Measurements from ENCODE around the gene ARFGEF2. TPM values are rescaled to one million over a fixed set of nuclear protein-coding genes. Genes with fewer than 3 reads are reported as not detected.
"Not testable (repeated sequence)": the region's sequence is repeated elsewhere in the genome, so short reads cannot be mapped to it uniquely, and the experiment has no call there.

ARFGEF2 gene
- total RNA-seq, 4 donors from 2014 or later = 27.6 to 33.5 (median 30.1) TPM

- no peaks in the 10 kb centered on the region for H3K9me3 ChIP-seq
- no peaks in the 10 kb centered on the region for H3K4me1 ChIP-seq
- 67 to 87% methylated on average over 4 of the region's 4 CpGs for WGBS, 2 donors
- H3K4me3 ChIP-seq = no peak overlapping the region
- peaks cover 0 to 95% (median 19%) of the 10 kb centered on the region in 3 donors for H3K36me3 ChIP-seq
- no peaks in the 10 kb centered on the region for H3K27me3 ChIP-seq
- DNase-seq (ENCODE audit: low spot score in 2 of 2) = no peak
- H3K27ac ChIP-seq = no peak overlapping the region
- TF ChIP-seq, protein P1, sequence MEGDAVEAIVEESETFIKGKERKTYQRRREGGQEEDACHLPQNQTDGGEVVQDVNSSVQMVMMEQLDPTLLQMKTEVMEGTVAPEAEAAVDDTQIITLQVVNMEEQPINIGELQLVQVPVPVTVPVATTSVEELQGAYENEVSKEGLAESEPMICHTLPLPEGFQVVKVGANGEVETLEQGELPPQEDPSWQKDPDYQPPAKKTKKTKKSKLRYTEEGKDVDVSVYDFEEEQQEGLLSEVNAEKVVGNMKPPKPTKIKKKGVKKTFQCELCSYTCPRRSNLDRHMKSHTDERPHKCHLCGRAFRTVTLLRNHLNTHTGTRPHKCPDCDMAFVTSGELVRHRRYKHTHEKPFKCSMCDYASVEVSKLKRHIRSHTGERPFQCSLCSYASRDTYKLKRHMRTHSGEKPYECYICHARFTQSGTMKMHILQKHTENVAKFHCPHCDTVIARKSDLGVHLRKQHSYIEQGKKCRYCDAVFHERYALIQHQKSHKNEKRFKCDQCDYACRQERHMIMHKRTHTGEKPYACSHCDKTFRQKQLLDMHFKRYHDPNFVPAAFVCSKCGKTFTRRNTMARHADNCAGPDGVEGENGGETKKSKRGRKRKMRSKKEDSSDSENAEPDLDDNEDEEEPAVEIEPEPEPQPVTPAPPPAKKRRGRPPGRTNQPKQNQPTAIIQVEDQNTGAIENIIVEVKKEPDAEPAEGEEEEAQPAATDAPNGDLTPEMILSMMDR (IDR thresholded peaks at IDR 0.05) = no peak
- no peak for TF ChIP-seq POLR2A (IDR thresholded peaks at IDR 0.05)
- no peak for TF ChIP-seq EP300 (IDR thresholded peaks at IDR 0.05)
Measured at GRCh38 chr20:48971956-48972355, 50.4 kb downstream of the ARFGEF2 start.

GRCh38 chr20:48972816-48973215, 51.3 kb downstream of the ARFGEF2 start:
- H3K4me3 ChIP-seq = no peak overlapping the region
- H3K9me3 ChIP-seq = no peaks in the 10 kb centered on the region
- WGBS, 2 donors = 80 to 82% methylated on average over 3 of the region's 3 CpGs
- no peak for DNase-seq (ENCODE audit: low spot score in 2 of 2)
- no peaks in the 10 kb centered on the region for H3K27me3 ChIP-seq
- no peaks in the 10 kb centered on the region for H3K4me1 ChIP-seq
- peaks cover 0 to 93% (median 19%) of the 10 kb centered on the region in 3 donors for H3K36me3 ChIP-seq
- TF ChIP-seq EP300 (IDR thresholded peaks at IDR 0.05) (no peak), POLR2A (IDR thresholded peaks at IDR 0.05) (no peak)
- TF ChIP-seq, protein P1 (IDR thresholded peaks at IDR 0.05) = no peak
- H3K27ac ChIP-seq = no peak overlapping the region

- whole genome bisulfite sequencing, 2 donors = 42 to 45% methylated on average over 9 of the region's 9 CpGs
- TF ChIP-seq, protein P1 (IDR thresholded peaks at IDR 0.05) = no peak
- TF ChIP-seq EP300 (IDR thresholded peaks at IDR 0.05) = no peak
- no peak for TF ChIP-seq POLR2A (IDR thresholded peaks at IDR 0.05)
- Histone ChIP-seq H3K9me3 (no peaks in the 10 kb centered on the region), H3K27me3 (no peaks in the 10 kb centered on the region), H3K27ac (peak overlapping the region in 1 of 4 donors; percentile 29), H3K36me3 (peaks cover 0 to 74% (median 5%) of the 10 kb centered on the region in 3 donors), H3K4me1 (no peaks in the 10 kb centered on the region), H3K4me3 (no peak overlapping the region)
- DNase-seq (ENCODE audit: low spot score in 2 of 2) = no peak
Measured at GRCh38 chr20:48975955-48976354, 54.4 kb downstream of the ARFGEF2 start.

- H3K27me3 ChIP-seq; H3K4me3 ChIP-seq; H3K27ac ChIP-seq; DNase-seq (ENCODE audit: low spot score in 2 of 2); H3K9me3 ChIP-seq; H3K4me1 ChIP-seq: not testable (repeated sequence)
- peaks cover 0 to 79% (median 18%) of the 10 kb centered on the region in 3 donors for H3K36me3 ChIP-seq
- WGBS, 2 donors = 83 to 93% methylated on average over 2 of the region's 2 CpGs
Measured at GRCh38 chr20:48979980-48980379, 58.5 kb downstream of the ARFGEF2 start.

- no peaks in the 10 kb centered on the region for H3K27me3 ChIP-seq
- no peaks in the 10 kb centered on the region for H3K4me1 ChIP-seq
- no peak overlapping the region for H3K27ac ChIP-seq
- H3K4me3 ChIP-seq = no peak overlapping the region
- peaks cover 0 to 8% (median 0%) of the 10 kb centered on the region in 4 donors for H3K9me3 ChIP-seq
- peaks cover 2 to 89% (median 30%) of the 10 kb centered on the region in 3 donors for H3K36me3 ChIP-seq
- DNase-seq (ENCODE audit: low spot score in 2 of 2) = no peak
- TF ChIP-seq POLR2A (IDR thresholded peaks at IDR 0.05) = no peak
- TF ChIP-seq, protein P1 (IDR thresholded peaks at IDR 0.05) = no peak
- no peak for TF ChIP-seq EP300 (IDR thresholded peaks at IDR 0.05)
- WGBS, 2 donors = 89 to 92% methylated on average over 5 of the region's 5 CpGs
Measured at GRCh38 chr20:48983423-48984400, 62.2 kb downstream of the ARFGEF2 start.
